HepG2 (cell line): Measurements from ENCODE around the gene ADIPOR2. TPM values are rescaled to one million over a fixed set of nuclear protein-coding genes. Genes with fewer than 3 reads are reported as not detected.
A peak's percentile ranks its signal among the peaks of the same experiment; 100 is the strongest.

Experiments
- AHR ChIP-seq: IDR thresholded peaks from 2 replicates; pipeline ENCODE4 v1.6.1; 2018; ENCODE audit warnings: missing genetic modification reagents, missing compliant biosample characterization
- ARNTL ChIP-seq: sonication (generic); formaldehyde crosslinking; IDR thresholded peaks from 2 replicates; pipeline ENCODE4 v1.4.0; 2020; ENCODE audit warnings: mild to moderate bottlenecking, missing genetic modification reagents
- FIP1L1 ChIP-seq: fragments of 200-400 bp; formaldehyde crosslinking; IDR thresholded peaks from 2 replicates; pipeline ENCODE4 v1.6.1; 2018; ENCODE audit warnings: low read depth, mild to moderate bottlenecking, low read length, moderate library complexity, borderline replicate concordance; ENCODE audit not compliant: insufficient read depth
- HOXA9 ChIP-seq: sonication (generic); formaldehyde crosslinking; IDR thresholded peaks from 2 replicates; pipeline ENCODE4 v1.8.1; 2022; ENCODE audit warnings: missing genetic modification reagents, mild to moderate bottlenecking, moderate library complexity, borderline replicate concordance
- MEF2D ChIP-seq: sonication (generic); formaldehyde crosslinking; IDR thresholded peaks from 2 replicates; pipeline ENCODE4 v1.5.1; 2020; ENCODE audit warnings: mild to moderate bottlenecking, missing genetic modification reagents
- NFYC ChIP-seq: IDR thresholded peaks from 2 replicates; pipeline ENCODE4 v1.6.1; 2016; ENCODE audit warnings: missing genetic modification reagents, missing compliant biosample characterization
- PAF1 ChIP-seq: IDR thresholded peaks from 2 replicates; pipeline ENCODE4 v1.6.1; 2016; ENCODE audit warnings: missing genetic modification reagents, missing compliant biosample characterization
- RBM39 ChIP-seq: fragments of 200-400 bp; formaldehyde crosslinking; IDR thresholded peaks from one replicate; pipeline ENCODE4 v1.6.1; 2018; ENCODE audit warnings: antibody characterized with exemption, mild to moderate bottlenecking, low read depth, low read length; ENCODE audit not compliant: poor library complexity, severe bottlenecking
- RELA ChIP-seq: sonication (generic); formaldehyde crosslinking; IDR thresholded peaks from 2 replicates; pipeline ENCODE4 v1.4.0; 2020; ENCODE audit warnings: missing genetic modification reagents
- TEAD2 ChIP-seq: sonication (generic); formaldehyde crosslinking; IDR thresholded peaks from 2 replicates; pipeline ENCODE4 v1.9.0; 2021; ENCODE audit warnings: missing genetic modification reagents
- ZNF44 ChIP-seq: sonication (generic); formaldehyde crosslinking; IDR thresholded peaks from 2 replicates; pipeline ENCODE4 v1.5.1; 2020; ENCODE audit warnings: mild to moderate bottlenecking, missing genetic modification reagents
- ZNF570 ChIP-seq: sonication (generic); formaldehyde crosslinking; IDR thresholded peaks from 2 replicates; pipeline ENCODE4 v1.4.0; 2020; ENCODE audit warnings: mild to moderate bottlenecking, missing genetic modification reagents, borderline replicate concordance
- polyA plus RNA-seq, 8 experiments: library from polyadenylated mRNA; depleted of rRNA in 3 of 8; stranded (reverse) in 7 of 8; unstranded in 1 of 8; fragments of >200 nt; fragmentation: Illumina TruSeq in 4 of 8; extraction: Trizol in 4 of 8; gene quantifications; 2 replicates each; pipeline versions ENCODE4 v1.2.1 to v1.2.3, GENCODE V29; 2011 to 2016; ENCODE audit warnings: low read depth in 4 of 8, missing spikeins in 1 of 8, mixed read lengths in 1 of 8; ENCODE audit not compliant: insufficient read depth in 1 of 8
- total RNA-seq, 5 experiments: library from RNA; depleted of rRNA; stranded (reverse); fragments of >200 nt; fragmentation: Illumina TruSeq; extraction: Trizol; gene quantifications; 2 replicates each; pipeline ENCODE4 v1.2.3, GENCODE V29; 2016; ENCODE audit warnings: low read depth in 1 of 5
- TF ChIP-seq, protein P1 (sequence below): sonication (generic); formaldehyde crosslinking; IDR thresholded peaks from one replicate; pipeline ENCODE4 v1.5.1; 2020; ENCODE audit warnings: mild to moderate bottlenecking, missing genetic modification reagents; ENCODE audit errors: not compliant biosample characterization
- TF ChIP-seq, protein P2 (sequence below), 2 experiments: sonication (generic) in 1 of 2; formaldehyde crosslinking in 1 of 2; IDR thresholded peaks; 2 replicates each; pipeline versions ENCODE4 v1.6.1 to v1.9.0; 2014 to 2022; ENCODE audit warnings: antibody characterized with exemption in 1 of 2, borderline replicate concordance in 1 of 2, inconsistent platforms in 1 of 2, low read depth in 1 of 2, missing genetic modification reagents in 1 of 2

ADIPOR2 gene
- total and polyA plus RNA-seq, 2 of the 13 experiments (the other 11 are each of a cell fraction or from before 2014, with no cell fraction given), result 35.2 to 52.2 TPM

DNA sequence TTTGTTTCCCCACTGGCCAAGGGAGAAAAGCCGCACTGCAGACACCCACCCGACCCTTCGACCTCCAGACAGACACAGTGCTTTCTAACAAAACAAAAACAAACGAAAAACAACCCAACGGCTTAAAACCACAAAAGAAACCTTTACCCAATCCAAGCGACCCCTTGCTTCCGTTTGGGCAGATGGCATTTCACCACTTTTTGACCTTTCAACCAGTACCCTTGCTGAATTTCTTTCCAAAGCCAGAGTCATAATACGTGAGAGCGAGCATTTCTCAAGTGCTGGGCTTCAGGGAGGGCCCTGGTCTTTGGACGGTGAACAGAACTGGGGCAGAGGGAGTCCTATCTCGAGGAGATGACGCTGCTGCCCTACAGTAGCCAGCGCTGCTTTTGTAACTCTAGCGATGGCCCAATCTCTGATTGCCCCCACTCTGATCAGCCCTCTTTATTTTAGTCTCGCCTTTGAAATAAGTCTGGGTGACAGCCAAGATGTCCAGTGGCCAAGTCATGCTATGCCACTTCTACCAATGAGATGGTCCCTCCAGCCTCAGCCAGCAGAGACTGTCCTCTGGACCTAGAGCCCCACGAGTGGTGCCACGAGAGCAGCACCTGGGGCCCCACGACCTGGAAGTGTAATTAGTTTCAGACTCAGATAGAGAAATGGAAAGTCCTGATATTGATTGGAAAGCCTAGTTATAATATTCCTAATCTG is 21.9 kb upstream of the ADIPOR2 start (continued):
- TF ChIP-seq, protein P1, sequence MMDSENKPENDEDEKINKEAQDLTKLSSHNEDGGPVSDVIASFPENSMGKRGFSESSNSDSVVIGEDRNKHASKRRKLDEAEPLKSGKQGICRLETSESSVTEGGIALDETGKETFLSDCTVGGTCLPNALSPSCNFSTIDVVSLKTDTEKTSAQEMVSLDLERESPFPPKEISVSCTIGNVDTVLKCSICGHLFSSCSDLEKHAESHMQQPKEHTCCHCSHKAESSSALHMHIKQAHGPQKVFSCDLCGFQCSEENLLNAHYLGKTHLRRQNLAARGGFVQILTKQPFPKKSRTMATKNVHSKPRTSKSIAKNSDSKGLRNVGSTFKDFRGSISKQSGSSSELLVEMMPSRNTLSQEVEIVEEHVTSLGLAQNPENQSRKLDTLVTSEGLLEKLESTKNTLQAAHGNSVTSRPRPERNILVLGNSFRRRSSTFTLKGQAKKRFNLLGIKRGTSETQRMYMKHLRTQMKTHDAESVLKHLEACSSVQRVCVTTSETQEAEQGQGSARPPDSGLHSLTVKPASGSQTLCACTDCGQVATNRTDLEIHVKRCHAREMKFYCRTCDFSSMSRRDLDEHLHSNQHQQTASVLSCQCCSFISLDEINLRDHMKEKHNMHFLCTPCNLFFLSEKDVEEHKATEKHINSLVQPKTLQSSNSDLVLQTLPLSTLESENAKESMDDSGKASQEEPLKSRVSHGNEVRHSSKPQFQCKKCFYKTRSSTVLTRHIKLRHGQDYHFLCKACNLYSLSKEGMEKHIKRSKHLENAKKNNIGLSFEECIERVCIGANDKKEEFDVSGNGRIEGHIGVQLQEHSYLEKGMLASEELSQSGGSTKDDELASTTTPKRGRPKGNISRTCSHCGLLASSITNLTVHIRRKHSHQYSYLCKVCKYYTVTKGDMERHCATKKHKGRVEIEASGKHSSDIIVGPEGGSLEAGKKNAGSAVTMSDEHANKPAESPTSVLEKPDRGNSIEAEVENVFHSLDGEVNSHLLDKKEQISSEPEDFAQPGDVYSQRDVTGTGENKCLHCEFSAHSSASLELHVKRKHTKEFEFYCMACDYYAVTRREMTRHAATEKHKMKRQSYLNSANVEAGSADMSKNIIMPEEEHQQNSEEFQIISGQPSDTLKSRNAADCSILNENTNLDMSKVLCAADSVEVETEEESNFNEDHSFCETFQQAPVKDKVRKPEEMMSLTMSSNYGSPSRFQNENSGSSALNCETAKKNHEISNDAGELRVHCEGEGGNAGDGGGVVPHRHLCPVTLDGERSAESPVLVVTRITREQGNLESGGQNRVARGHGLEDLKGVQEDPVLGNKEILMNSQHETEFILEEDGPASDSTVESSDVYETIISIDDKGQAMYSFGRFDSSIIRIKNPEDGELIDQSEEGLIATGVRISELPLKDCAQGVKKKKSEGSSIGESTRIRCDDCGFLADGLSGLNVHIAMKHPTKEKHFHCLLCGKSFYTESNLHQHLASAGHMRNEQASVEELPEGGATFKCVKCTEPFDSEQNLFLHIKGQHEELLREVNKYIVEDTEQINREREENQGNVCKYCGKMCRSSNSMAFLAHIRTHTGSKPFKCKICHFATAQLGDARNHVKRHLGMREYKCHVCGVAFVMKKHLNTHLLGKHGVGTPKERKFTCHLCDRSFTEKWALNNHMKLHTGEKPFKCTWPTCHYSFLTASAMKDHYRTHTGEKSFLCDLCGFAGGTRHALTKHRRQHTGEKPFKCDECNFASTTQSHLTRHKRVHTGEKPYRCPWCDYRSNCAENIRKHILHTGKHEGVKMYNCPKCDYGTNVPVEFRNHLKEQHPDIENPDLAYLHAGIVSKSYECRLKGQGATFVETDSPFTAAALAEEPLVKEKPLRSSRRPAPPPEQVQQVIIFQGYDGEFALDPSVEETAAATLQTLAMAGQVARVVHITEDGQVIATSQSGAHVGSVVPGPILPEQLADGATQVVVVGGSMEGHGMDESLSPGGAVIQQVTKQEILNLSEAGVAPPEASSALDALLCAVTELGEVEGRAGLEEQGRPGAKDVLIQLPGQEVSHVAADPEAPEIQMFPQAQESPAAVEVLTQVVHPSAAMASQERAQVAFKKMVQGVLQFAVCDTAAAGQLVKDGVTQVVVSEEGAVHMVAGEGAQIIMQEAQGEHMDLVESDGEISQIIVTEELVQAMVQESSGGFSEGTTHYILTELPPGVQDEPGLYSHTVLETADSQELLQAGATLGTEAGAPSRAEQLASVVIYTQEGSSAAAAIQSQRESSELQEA (CRISPR knock-in tag), result no peak
- no peak for TF ChIP-seq TEAD2 (CRISPR knock-in tag)
- no peak for TF ChIP-seq RBM39
- no peak for TF ChIP-seq PAF1 (CRISPR knock-in tag)
- no peak for TF ChIP-seq HOXA9
- no peak for TF ChIP-seq RELA (CRISPR knock-in tag)
- TF ChIP-seq FIP1L1, result no peak
- peak; percentile 51 for TF ChIP-seq ARNTL (CRISPR knock-in tag)
- TF ChIP-seq MEF2D, result peak; percentile 68
- TF ChIP-seq, protein P2, sequence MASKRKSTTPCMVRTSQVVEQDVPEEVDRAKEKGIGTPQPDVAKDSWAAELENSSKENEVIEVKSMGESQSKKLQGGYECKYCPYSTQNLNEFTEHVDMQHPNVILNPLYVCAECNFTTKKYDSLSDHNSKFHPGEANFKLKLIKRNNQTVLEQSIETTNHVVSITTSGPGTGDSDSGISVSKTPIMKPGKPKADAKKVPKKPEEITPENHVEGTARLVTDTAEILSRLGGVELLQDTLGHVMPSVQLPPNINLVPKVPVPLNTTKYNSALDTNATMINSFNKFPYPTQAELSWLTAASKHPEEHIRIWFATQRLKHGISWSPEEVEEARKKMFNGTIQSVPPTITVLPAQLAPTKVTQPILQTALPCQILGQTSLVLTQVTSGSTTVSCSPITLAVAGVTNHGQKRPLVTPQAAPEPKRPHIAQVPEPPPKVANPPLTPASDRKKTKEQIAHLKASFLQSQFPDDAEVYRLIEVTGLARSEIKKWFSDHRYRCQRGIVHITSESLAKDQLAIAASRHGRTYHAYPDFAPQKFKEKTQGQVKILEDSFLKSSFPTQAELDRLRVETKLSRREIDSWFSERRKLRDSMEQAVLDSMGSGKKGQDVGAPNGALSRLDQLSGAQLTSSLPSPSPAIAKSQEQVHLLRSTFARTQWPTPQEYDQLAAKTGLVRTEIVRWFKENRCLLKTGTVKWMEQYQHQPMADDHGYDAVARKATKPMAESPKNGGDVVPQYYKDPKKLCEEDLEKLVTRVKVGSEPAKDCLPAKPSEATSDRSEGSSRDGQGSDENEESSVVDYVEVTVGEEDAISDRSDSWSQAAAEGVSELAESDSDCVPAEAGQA (IDR thresholded peaks at IDR 0.05; ENCODE audit: low read depth), result no peak
- TF ChIP-seq, protein P2 (CRISPR knock-in tag; IDR thresholded peaks at IDR 0.05; ENCODE audit: borderline replicate concordance), result no peak
- no peak for TF ChIP-seq AHR (CRISPR knock-in tag)
- no peak for TF ChIP-seq ZNF570 (CRISPR knock-in tag)
- no peak for TF ChIP-seq NFYC
- TF ChIP-seq ZNF44, result no peak
